T-helper 2 cell treated with Interferon-gamma antibody and Interleukin-4, amounts not matched to agents 5 μg/mL and 100 μg/mL, for 36 hours (primary cell): ENCODE data around the gene EIF3K.
"Not testable (repeated sequence)": the region's sequence is repeated elsewhere in the genome, so short reads cannot be mapped to it uniquely, and the experiment has no call there.

ENCODE experiments used
- DNase-seq: peaks from one replicate; pipeline ENCODE4 v3.0.0; 2021; ENCODE audit warnings: low spot score
- H3K27ac Mint-ChIP-seq: one replicate; pipeline ENCODE4 v1.8.0; 2021; ENCODE audit warnings: mild to moderate bottlenecking, mixed read lengths
- H3K27me3 Mint-ChIP-seq: one replicate; pipeline ENCODE4 v1.8.0; 2021; ENCODE audit warnings: low read depth, mixed read lengths
- H3K36me3 Mint-ChIP-seq: one replicate; pipeline ENCODE4 v1.8.0; 2021; ENCODE audit warnings: low read depth, mixed read lengths
- H3K4me1 Mint-ChIP-seq: one replicate; pipeline ENCODE4 v1.8.0; 2021; ENCODE audit warnings: low read depth, mixed read lengths
- H3K4me3 Mint-ChIP-seq: one replicate; pipeline ENCODE4 v1.8.0; 2022; ENCODE audit warnings: mild to moderate bottlenecking, moderate library complexity, mixed read lengths
- H3K9me3 Mint-ChIP-seq: one replicate; pipeline ENCODE4 v1.8.0; 2021; ENCODE audit warnings: mixed read lengths

Gene EIF3K

GRCh38 chr19:38631811-38632475 is 13.0 kb downstream of the EIF3K start:
- not testable (repeated sequence) for DNase-seq, H3K9me3 Mint-ChIP-seq, H3K27me3 Mint-ChIP-seq, H3K27ac Mint-ChIP-seq, H3K4me3 Mint-ChIP-seq
- Mint-ChIP-seq H3K4me1 (peaks cover 16% of the 10 kb centered on the region), H3K36me3 (peaks cover 42% of the 10 kb centered on the region)

DNA sequence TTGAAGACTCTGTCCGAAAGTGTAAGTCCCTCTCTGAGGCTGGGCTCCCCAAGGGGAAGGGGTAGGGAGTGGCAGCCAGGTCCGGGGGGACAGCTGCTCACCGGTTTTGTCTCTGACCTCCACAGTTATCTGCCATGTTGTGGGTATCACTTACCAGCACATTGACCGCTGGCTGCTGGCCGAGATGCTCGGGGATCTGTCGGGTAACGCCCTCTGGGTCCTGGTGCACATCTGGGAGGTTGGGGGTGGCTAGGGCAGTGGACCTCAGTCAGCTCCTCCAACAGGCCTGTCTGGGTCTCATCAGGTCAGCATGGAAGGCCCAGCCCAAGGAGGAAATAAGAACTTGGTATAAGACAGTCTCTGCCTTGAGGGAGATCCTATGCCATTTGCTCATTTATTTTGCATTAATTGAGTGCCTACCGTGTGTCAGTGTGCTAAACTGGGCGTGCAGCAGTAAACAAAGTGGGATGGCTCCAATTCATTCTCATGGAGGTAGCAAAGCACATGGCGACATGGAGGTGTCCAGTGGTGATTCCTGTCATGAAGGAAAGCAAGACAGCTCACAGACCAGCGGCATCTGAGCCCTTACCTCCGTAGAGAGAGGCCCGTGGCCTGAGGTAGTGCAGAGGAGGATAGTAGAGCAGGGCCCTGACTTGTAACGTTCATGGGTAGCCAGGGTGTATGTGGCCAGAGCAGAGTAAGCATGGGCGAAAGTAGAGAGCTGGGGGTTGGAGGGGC is 13.7 kb downstream of the EIF3K start:
- Mint-ChIP-seq H3K4me1 (peaks cover 21% of the 10 kb centered on the region), H3K27ac (no peak overlapping the region), H3K4me3 (no peak overlapping the region), H3K36me3 (peaks cover 40% of the 10 kb centered on the region), H3K9me3 (no peaks in the 10 kb centered on the region), H3K27me3 (no peaks in the 10 kb centered on the region)
- DNase-seq = no peak

GRCh38 chr19:38634757-38635482 is 15.9 kb downstream of the EIF3K start:
- Mint-ChIP-seq H3K27ac (peak overlapping the region; percentile 86), H3K4me1 (peaks cover 21% of the 10 kb centered on the region), H3K36me3 (peaks cover 30% of the 10 kb centered on the region), H3K4me3 (peak overlapping the region; percentile 50), H3K9me3 (no peaks in the 10 kb centered on the region), H3K27me3 (no peaks in the 10 kb centered on the region)
- DNase-seq = peak; percentile 64

- Mint-ChIP-seq H3K27ac (peak overlapping the region; percentile 65), H3K4me1 (peaks cover 21% of the 10 kb centered on the region), H3K27me3 (no peaks in the 10 kb centered on the region), H3K36me3 (peaks cover 28% of the 10 kb centered on the region), H3K9me3 (no peaks in the 10 kb centered on the region), H3K4me3 (peak overlapping the region; percentile 15)
- DNase-seq = no peak
Measured at GRCh38 chr19:38635483-38636399, 16.8 kb downstream of the EIF3K start.

DNA sequence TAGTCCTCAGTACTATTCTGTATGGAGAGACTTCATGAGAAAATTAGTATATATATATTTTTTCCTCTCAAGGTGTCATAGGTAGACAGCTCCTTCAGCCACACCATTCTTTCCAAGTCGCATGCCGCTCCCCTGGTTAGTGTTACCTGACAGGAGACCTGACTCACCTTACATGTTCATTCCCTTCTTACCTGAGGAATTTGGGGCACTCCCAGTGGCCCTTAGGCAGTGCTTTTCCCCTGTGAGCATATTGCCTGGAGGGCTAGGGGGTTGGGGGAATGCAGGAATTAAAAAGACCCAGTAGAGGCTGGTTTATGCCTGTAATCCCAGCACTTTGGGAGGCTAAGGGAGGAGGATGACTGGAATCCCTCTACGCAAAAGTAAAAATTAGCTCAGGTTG is 19.5 kb downstream of the EIF3K start:
- no peak for DNase-seq
- H3K9me3 Mint-ChIP-seq = no peaks in the 10 kb centered on the region
- no peak overlapping the region for H3K4me3 Mint-ChIP-seq
- H3K27me3 Mint-ChIP-seq = no peaks in the 10 kb centered on the region
- H3K36me3 Mint-ChIP-seq = peaks cover 15% of the 10 kb centered on the region
- peaks cover 25% of the 10 kb centered on the region for H3K4me1 Mint-ChIP-seq
- H3K27ac Mint-ChIP-seq = no peak overlapping the region

DNA sequence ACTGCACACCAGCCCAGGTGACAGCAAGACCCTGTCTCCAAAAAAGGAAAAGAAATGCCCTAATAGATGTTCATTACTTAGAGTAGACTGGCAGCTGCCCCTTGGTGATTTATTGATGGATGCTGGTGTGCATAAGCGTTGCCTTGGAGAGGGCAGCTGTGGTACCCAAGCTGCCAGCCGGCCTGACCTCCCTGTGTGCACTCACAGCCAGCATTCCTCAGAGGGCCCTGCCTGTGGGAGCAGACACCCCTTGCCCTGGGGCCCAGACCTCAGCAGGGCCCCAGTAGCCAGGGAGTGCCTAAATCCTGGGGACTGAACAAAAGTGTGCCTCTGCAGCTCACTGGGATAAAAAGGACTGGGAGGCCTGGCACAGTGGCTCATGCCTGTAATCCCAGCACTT is 20.7 kb downstream of the EIF3K start:
- H3K27ac Mint-ChIP-seq = no peak overlapping the region
- H3K36me3 Mint-ChIP-seq = peaks cover 12% of the 10 kb centered on the region
- peaks cover 22% of the 10 kb centered on the region for H3K4me1 Mint-ChIP-seq
- no peaks in the 10 kb centered on the region for H3K9me3 Mint-ChIP-seq
- H3K27me3 Mint-ChIP-seq = no peaks in the 10 kb centered on the region
- no peak overlapping the region for H3K4me3 Mint-ChIP-seq
- no peak for DNase-seq

- DNase-seq = no peak
- Mint-ChIP-seq H3K36me3 (peaks cover 10% of the 10 kb centered on the region), H3K9me3 (no peaks in the 10 kb centered on the region), H3K4me3 (no peak overlapping the region), H3K27me3 (no peaks in the 10 kb centered on the region), H3K27ac (no peak overlapping the region), H3K4me1 (peaks cover 19% of the 10 kb centered on the region)
Measured at GRCh38 chr19:38640368-38640767, 21.4 kb downstream of the EIF3K start.

DNA sequence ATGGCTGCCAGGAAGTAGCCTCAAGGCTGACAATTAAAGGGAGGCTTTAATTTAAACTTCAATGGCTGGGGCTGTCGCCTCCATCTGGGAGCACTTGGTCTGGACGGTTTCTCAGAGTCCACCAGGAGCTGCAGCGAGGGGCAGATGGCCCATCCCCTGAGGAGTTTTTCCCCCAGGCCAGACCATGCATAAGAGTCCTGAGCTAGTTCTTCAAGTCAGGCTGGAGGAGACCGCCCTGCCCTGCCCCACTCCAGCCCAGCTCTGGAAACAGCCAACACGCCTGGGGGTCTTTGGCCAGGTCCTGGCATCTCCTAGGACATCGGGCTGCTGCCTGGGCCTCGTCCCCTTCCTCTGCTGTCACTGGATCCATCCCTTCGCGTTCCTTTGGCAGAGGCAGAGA is 23.2 kb downstream of the EIF3K start:
- peaks cover 2% of the 10 kb centered on the region for H3K36me3 Mint-ChIP-seq
- H3K4me1 Mint-ChIP-seq = peaks cover 10% of the 10 kb centered on the region
- H3K27me3 Mint-ChIP-seq = no peaks in the 10 kb centered on the region
- H3K27ac Mint-ChIP-seq = no peak overlapping the region
- H3K4me3 Mint-ChIP-seq = no peak overlapping the region
- no peaks in the 10 kb centered on the region for H3K9me3 Mint-ChIP-seq
- no peak for DNase-seq

GRCh38 chr19:38644719-38645118 is 25.7 kb downstream of the EIF3K start:
- Mint-ChIP-seq H3K4me1 (peaks cover 17% of the 10 kb centered on the region), H3K36me3 (peaks cover 17% of the 10 kb centered on the region), H3K27ac (no peak overlapping the region), H3K9me3 (no peaks in the 10 kb centered on the region), H3K27me3 (no peaks in the 10 kb centered on the region), H3K4me3 (no peak overlapping the region)
- DNase-seq = no peak

- peak; percentile 100 for DNase-seq
- Mint-ChIP-seq H3K36me3 (peaks cover 27% of the 10 kb centered on the region), H3K27ac (peak within 1 kb of the TSS; percentile 82), H3K9me3 (no peaks in the 10 kb centered on the region), H3K27me3 (no peaks in the 10 kb centered on the region), H3K4me3 (peak within 1 kb of the TSS; percentile 99), H3K4me1 (peaks cover 32% of the 10 kb centered on the region)
Measured at GRCh38 chr19:38647368-38647965, 28.5 kb downstream of the EIF3K start, which contains the start of gene ACTN4. ACTN4 (plus strand) TSS chr19:38647649; CDS start chr19:38647746, 97 bp downstream.

GRCh38 chr19:38647966-38648768 is 29.2 kb downstream of the EIF3K start:
- no peaks in the 10 kb centered on the region for H3K9me3 Mint-ChIP-seq
- peak overlapping the region; percentile 62 for H3K27ac Mint-ChIP-seq
- peaks cover 29% of the 10 kb centered on the region for H3K36me3 Mint-ChIP-seq
- H3K27me3 Mint-ChIP-seq = no peaks in the 10 kb centered on the region
- H3K4me1 Mint-ChIP-seq = peaks cover 34% of the 10 kb centered on the region
- DNase-seq = no peak
- H3K4me3 Mint-ChIP-seq = peak overlapping the region; percentile 99

GRCh38 chr19:38648769-38649304 is 29.8 kb downstream of the EIF3K start:
- Mint-ChIP-seq H3K4me3 (peak overlapping the region; percentile 99), H3K4me1 (peaks cover 39% of the 10 kb centered on the region), H3K27me3 (no peaks in the 10 kb centered on the region), H3K36me3 (peaks cover 34% of the 10 kb centered on the region), H3K27ac (peak overlapping the region; percentile 62), H3K9me3 (no peaks in the 10 kb centered on the region)
- DNase-seq = no peak
